NOMO-1 (cell line): ENCODE results near the gene PPM1M.
A peak's percentile ranks its signal among the peaks of the same experiment; 100 is the strongest.

Experiments used
- DNase-seq, 2 experiments: peaks; one replicate each; lab custom pipeline; 2025; ENCODE audit not compliant: unreplicated experiment in 2 of 2; lab: John Stamatoyannopoulos, UW

The PPM1M gene

DNA sequence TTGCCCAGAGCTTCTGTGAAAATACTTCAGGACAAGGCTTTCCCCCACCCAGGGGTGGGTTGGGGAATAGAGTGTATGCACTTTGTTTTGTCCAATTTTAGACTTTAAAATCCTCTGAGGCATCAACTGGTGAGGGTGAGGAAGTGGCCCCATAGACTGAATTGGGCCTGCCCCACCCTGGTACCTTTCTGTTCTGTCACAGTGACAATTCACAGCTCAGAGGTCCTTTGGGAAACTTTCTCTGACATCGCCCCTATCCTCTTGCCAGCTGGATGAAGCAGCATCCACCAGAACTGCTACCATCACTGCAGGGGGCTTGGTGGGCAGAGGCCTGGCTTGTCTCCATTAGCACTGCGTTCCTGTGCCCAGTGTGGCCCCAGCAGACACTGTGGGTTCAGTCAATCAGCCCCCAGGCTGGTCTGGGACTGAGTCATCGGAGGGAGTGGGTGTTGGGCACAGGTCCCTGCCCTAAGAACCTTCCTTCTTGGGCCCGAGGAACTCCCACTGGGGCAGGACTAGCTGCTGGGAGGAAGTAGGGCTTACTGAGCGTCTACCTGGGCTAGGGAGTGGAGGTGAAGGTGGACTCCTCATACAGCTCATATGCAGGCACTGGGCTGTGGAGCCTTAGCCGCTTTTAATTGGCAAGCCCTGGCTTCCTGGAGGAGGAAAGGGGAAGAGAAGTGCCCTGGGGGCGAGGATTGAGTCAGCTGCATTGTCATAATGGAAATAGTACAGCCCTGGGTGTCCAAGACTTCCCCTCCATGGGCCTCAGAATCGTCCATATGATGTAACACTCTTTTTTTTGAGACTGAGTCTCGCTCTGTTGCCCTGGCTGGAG lies 1.5 kb upstream of the PPM1M start:
- DNase-seq = peak; percentile 75 to 84

DNA sequence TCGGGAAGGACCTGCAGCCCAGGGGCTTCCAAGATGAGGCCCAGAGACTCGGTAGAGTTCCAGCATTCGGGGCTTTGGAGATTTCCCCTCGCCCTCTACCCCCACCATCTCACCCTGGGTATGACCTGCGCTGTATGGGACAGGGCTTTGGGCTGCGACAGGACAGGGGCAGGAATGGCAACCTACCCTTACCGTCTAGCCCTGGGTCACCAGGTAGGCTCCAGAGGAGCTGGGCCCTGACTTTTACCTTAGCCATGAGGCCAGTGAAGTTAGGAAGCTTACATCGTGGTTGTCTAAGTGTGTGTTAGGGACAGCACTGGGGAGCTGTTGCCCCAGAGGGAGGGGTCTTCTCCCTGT lies 683 bp downstream of the PPM1M start:
- DNase-seq = no peak

DNA sequence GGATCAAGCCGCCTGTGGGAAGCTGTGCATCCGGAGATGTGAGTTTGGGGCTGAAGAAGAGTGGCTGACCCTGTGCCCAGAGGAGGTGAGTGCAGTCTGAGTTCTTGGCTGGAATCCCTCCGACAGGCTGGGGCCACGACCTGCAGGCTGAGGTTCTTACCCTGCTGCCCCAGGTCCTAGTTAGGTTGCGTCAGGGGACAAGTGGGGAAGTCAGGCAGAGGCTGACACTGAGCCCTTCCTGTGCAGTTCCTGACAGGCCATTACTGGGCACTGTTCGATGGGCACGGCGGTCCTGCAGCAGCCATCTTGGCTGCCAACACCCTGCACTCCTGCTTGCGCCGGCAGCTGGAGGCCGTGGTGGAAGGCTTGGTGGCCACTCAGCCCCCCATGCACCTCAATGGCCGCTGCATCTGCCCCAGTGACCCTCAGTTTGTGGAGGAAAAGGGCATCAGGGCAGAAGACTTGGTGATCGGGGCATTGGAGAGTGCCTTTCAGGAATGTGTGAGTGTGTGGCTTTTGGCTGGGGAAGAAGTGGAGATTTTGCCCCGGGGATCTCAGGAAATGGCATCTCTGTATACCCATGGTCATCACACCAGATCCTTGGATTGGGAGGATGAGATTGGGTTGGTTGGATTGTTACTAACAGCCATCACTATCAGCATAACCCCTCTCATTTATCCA lies 1.3 kb downstream of the PPM1M start:
- DNase-seq = peak; percentile 30 to 62

DNA sequence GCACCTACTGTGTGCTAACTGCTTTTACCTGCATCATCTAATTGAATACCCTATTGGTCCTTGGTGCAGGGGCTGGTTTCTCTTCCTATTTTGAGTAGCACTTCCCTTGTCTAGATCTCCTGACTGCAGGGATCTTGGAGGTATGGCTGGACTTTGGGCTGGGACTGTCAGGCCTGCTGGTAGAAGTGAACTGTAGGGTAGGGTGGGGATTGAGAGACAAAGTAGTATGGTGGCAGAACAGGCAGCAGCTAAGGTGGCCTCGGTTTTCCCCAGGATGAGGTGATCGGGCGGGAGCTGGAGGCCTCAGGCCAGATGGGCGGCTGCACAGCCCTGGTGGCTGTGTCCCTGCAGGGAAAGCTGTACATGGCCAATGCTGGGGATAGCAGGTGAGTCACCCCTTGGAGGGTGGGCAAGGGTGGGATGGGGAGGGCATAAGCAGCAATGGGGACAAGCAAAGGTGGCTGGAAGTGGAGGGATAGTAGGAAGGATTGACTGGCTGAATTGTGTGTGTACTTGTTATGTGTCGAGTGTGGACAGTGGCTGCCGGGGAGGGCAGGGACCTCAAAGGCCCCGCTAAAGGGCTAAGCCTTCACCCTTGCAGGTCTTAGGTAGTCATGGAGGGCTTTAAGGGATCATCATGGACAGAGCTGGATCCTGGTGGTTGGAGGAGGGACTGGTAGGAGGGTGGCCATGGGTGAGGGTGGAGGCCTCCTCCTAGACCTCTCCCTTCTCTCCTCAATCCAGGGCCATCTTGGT lies 2.0 kb downstream of the PPM1M start:
- peak in 1 of 2 experiments; percentile 35 for DNase-seq

DNA sequence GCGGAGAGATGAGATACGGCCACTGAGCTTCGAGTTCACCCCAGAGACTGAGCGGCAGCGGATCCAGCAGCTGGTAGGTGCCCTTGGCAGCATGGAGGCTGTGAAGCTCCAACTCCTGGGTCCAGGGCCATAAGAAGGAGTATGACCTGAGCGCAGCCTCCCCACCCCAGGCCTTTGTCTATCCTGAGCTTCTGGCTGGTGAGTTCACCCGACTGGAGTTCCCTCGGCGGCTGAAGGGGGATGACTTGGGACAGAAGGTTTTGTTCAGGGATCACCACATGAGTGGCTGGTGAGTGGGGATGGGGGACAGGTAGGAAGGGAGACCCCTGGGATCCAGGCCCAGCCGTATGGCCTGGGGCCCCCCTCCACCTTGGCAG lies 2.6 kb downstream of the PPM1M start:
- DNase-seq = no peak

DNA sequence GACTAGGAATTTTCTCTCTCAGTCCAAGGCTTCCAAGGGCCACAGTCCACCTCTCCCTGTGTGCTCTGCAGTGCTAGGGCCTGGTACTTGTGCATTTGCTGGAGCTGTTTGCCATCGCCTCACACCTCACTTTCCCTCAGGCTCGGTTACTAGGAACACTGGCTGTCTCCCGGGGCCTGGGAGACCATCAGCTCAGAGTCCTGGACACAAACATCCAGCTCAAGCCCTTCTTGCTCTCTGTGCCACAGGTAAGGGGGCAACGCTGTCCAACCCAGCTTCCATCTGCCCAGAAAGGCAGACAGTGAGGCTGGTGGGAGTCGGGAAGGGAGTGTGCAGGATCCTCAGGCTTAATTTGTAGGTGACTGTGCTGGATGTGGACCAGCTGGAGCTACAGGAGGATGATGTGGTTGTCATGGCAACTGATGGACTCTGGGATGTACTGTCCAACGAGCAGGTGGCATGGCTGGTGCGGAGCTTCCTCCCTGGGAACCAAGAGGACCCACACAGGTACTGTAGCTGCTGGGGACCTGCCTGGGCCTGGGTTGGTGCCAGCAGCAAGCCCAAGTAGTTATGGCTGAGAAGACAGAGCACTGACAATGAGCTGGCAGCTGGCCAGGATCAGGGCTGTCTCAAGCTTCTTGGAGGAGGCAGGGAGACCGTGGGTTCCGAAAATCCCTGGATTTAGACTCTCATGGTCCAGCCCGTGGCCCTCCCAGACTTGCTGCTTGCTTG lies 3.4 kb downstream of the PPM1M start:
- no peak for DNase-seq

DNA sequence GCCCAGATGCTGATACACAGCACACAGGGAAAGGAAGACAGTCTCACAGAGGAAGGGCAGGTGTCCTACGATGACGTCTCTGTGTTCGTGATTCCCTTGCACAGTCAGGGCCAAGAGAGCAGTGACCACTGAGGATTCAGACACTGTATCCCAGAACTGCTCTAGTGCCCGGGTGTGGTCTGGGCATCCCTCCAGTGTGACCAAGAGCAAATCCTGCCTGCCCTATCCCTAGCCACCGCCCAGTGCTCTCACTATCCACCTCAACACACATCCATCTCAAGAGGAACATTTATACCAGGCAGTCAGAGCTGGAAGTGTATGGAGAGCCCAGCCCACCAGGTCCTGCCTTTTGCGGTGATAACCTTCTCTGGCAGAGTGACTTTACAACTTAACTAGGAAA lies 4.1 kb downstream of the PPM1M start:
- no peak for DNase-seq

DNA sequence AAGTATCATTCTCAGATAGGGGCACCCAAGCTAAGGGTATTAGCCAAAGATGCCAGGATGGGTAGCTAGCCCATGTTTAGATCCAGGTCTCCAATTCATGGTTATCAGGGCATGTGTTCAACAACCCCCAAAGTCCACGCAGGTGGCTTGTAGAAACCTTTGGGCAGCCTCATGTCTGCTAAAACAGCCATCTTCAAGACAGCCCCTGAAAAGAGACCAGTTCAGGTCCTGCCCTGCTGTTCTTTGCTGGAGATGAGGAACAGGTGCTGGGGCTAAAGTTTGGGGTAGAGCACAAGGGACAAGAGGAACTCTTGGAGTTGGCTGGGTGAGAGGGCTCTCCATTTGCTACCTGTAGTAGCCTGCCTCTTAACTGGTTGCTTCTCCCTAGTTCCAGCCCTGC lies 4.6 kb downstream of the PPM1M start:
- no peak for DNase-seq

DNA sequence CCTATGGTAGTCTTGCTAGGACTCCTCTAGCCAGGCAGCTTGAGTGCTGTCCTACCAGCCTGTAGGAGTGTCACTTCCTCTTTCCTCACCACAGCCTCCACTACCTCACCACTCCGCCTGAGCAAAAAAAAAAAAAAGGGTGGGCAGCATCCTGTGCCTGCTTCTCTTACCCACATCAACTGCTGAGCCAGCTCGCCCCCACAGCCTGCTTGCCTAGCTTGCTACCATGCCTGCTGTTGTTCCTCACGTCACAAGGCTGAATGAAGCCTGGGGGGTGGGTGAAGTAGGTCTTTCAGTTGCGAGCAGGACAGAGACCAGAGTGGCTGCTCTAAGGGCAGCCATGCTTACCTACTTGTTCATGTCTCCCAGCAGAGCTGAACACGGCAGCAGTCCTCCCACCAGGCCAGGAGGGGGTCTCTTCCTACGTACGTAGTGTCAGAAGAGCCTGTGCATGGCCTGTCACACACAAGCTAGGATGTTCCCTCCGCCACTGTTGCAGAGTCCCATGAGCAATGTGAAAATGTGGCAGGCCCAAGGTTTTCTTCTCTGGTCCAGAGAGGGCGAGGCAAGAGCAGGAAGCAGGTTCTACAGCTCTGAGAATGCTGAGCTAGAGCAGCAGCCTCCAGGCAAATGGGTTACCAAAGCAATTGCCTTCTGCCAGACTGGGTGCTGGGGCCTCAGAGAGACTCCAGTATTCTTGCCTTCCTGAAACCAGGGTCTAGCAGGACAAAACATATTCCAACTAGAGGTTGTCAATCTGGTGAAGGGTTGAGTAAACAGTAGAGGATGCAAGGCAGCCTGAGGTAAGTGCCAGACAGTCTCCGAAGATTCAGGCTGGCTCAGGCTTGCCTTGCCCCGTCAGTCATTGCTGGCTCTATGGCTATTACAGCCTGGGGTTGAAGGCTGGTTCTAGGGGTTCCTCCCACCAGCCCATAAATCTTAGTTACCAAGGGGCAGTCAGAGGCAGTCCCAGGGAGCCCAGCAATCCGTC lies 8.1 kb downstream of the PPM1M start:
- DNase-seq = peak; percentile 77 to 86

DNA sequence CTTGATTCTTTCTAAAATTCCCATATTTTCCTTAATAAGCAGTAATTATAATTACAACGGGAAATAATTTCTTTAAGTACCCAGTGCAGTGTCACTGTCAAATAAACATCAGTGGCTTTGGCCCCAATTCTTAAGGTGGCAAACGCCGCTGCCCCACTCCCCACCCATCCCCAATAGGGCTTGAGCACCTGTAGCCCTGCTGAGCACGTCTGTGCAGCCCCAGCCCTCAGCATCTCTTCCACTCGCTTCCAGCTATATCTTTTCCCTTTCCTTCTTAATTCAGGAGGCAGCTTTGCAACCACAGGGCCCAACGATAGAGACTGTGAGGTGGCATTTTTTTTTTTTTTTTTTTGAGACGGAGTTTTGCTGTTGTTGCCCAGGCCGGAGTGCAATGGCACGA lies 9.0 kb downstream of the PPM1M start:
- no peak for DNase-seq

DNA sequence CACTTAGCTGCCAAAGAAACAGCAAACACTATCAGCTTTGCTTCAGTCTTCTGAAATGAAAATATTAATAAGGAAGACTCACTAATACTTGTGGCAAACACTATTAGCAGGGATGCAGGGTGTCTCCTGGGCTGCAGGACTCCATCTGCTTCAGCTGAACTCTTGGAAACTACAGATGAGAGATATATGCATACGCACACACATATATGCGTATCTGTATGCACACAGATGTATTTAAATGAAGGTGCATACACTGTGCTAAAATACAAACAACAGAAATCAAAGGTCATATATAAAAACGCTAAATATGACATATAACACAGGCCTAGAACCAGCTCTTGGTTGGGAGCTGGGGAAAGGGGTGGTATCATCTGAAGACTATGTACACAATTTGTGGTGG lies 10.6 kb downstream of the PPM1M start:
- no peak for DNase-seq

DNA sequence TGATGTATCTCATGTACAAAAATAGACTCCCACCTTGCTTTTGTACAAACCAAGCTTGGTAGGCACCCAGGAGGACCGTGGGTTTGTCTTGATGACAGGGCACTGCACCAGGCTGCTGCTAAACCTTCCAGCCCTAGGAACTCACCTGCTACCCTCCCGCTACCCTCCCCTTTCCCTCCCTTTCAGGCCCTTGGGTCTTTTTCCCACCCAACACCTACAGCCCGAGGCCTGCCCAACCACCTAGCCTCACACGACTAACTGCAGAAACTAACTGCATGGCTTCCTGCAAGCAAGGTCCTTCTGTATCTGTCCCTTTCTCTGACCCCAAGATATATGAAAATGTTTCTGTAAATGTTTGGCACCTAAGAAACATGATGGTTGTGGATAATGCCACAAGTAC lies 11.1 kb downstream of the PPM1M start:
- no peak for DNase-seq

DNA sequence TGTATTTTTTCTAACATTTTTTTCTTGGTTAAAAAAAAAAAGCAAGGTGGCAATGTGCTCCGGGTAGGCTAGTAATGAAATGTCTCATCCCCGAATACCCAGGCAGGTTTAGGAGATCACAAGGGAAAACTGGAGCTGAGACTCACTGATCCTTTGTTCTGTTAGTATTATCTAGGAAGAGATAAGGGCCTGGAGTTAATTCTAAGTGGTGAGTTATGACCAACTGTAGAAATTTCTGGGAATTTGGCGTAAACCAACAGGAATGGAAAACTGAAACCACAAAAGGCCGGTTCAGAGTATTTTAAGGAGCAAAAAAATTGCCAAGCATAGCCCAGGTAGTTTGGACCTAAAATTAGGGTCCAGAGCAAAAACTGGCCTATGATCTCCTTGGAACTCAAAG lies 12.4 kb downstream of the PPM1M start:
- no peak for DNase-seq

DNA sequence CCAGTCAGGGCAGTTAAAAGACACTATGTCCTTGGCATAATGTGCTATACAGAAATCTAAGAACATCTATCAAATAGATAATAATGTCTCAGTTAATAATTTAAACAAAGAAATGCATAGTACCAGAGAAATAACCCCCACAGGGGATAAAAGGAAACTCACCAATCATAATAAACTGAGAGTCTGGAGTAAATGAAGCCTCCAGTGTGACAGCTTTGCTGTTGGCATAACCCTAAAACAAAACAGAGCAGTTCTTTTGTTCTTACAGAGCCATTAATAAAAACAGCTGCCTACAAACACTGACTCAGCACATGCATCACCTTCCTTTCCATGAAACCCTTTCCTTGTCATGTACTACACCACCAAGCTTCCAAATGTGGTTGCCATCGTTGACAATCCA lies 13.5 kb downstream of the PPM1M start:
- DNase-seq = no peak

DNA sequence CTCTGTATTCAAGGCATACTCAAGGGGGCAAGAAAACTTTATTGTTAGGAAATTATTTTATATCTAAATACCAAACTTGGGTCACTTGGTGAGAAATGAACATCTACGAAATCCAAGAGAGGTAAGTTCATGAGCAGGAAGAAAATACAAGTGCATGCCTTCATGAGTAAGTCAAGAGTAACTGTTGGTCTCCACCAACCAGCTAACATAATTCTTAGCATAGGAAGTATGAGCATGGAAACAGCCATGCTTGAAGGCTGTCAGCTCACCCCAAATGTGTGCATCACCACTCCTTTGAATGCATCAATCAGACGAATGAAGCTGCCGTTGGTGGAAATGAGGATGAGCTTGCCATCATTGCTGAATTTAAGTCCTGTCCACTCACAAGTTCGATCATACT lies 13.9 kb downstream of the PPM1M start:
- DNase-seq = no peak

DNA sequence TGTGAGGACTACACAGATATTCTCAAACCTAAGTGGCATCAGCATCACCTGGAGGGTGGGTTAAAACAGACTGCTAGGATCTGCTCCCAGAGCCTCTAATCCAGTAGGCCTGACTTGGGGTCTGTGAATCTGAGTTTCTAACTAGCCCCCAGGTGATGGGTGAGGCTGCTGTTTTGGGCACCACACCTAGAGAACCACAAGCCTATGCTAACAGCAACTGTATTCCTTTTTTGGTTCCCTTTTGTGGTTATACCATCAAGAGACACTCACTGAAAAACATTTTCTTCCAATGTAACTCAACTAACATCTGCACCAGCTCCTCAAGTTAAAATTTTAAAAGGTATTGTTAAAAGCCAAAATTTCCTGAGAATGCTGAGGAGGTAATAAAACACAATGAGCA lies 16.9 kb downstream of the PPM1M start:
- DNase-seq = no peak

DNA sequence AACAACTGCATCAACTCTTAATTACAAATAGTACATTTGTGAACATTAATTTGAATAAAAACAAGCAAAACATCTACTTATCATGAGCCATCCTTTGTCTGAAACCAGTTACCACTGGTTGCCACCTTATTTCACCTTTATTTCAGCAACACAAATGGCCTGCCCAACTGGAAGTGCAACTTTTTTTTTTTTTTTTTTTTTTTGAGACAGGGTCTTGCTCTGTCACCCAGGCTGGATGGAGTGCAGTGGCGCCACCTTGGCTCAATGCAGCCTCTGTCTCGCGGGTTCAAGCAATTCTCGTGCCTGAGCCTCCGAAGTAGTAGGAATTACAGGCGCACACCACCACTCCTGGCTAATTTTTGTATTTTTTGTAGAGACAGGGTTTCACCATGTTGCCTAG lies 19.8 kb downstream of the PPM1M start:
- DNase-seq = no peak

DNA sequence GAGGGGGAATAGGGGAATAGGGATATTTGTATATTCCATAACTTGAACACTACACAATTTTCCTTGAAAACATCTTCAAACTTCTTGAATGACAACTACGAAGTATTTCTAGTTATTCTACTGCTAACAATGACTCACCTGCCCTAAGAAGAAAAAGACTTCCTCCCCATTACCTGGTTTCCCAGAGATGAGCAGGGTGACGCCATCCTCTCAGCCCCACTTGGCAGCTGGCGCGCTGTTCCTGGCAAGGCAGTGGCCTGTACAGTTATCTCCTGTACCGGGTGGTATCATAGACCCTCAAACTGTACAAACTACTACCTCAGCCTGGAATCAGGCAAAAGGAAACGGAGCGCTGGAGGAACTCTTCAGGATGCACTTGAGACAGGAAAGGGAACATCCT lies 22.5 kb downstream of the PPM1M start:
- DNase-seq = no peak

DNA sequence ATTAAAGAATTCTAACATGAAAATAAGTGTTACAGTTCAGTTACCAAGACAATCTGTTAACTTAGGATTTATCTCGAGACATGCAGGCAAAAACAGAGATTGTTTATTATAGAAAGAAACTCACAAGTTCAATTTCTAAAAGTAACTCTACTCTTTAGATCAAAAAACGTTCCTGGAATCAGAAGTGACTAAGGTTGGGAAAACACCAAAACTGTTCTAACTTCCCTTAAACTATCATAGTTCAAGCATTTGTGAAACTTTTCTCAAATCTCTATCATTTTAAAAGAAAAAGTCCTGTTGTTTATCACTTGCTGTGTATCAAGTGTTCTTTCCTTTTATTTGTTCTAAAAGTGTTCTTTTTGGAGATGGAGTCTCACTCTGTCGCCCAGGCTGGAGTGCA lies 24.2 kb downstream of the PPM1M start:
- no peak for DNase-seq

DNA sequence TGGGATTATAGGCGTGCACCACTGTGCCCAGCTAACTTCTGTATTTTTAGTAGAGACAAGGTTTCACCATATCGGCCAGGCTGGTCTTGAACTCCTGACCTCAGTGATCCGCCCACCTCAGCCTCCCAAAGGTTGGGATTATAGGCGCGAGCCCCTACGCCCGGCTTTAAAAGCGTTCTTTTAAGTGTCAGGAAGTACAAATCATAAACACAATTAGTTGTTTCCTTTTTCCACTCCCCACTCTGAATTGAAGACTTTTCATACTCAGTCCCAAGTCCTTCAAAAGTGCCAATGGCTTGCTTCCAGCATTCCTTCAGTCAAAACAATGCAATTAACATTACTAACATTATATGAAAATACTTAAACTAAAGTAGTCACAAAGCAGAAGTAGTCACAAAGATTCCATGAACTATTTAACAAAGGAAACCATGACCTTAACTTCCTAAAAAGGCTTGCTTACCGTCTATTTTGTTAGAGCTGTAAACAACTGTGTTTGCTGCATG lies 24.7 kb downstream of the PPM1M start:
- DNase-seq = peak in 1 of 2 experiments; percentile 44
